Erythroblast (primary cell): ENCODE data around the gene RAB11FIP4.

Source experiments
- DNase-seq, 2 experiments: peaks; one replicate each; lab custom pipeline; 2025; lab: John Stamatoyannopoulos, UW
- GATA1 ChIP-seq: IDR thresholded peaks from 2 replicates; pipeline ENCODE4 v1.6.1; 2011; ENCODE audit warnings: low read depth, mild to moderate bottlenecking, control low read depth, low read length, moderate library complexity
- POLR2A ChIP-seq: IDR thresholded peaks from 2 replicates; pipeline ENCODE4 v1.6.1; 2011; ENCODE audit warnings: mild to moderate bottlenecking, low read length

The RAB11FIP4 gene

DNA sequence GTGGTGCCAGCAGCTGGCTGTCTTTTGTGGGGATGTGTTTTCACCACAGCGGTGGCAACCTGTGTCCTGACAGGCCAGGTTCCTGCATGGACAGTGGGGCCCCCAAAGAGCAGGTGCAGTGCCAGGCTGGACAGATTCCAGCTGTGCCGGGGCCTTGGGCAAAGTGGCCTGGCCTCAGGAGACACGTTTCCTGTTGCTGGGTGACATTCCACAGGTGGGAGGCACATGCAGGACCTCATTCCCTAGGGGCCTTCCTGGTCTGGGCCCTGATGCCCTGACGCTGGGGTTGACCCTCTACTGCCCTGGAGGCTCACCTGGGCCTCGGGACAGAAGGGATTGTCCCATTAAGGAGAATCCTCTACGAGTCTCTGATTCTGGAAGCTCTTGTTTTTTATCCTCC lies 182.4 kb downstream of the RAB11FIP4 start:
- TF ChIP-seq POLR2A (no peak), GATA1 (no peak)

GRCh38 chr17:31574458-31574857 lies 183.0 kb downstream of the RAB11FIP4 start:
- no peak for DNase-seq
- TF ChIP-seq POLR2A: no peak
- no peak for TF ChIP-seq GATA1

More for the DNA sequence above, 182.4 kb downstream of the RAB11FIP4 start:
- no peak for DNase-seq

DNA sequence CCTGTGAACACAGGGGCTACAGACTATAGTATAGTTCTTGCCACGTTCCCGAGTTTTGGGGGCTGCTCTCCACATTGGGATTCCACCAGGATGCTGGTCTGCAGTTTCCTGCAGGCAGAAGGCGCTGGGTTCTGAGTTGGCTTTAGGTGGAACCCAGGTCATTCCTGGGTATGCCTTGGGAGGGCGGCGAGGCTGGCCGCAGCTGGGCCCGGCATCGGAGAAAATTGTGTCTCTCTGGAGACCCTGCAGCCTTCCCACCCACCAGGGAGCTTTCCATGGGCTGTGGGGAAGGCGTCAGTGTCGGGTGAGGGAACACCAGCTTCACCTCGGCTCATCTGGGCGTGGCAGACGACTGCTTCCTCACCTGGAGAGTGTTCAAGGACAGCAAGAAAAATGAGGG lies 183.6 kb downstream of the RAB11FIP4 start:
- no peak for TF ChIP-seq POLR2A
- no peak for TF ChIP-seq GATA1
- DNase-seq: no peak

GRCh38 chr17:31579265-31579664 lies 187.8 kb downstream of the RAB11FIP4 start:
- DNase-seq: no peak
- TF ChIP-seq GATA1: no peak
- TF ChIP-seq POLR2A: no peak

DNA sequence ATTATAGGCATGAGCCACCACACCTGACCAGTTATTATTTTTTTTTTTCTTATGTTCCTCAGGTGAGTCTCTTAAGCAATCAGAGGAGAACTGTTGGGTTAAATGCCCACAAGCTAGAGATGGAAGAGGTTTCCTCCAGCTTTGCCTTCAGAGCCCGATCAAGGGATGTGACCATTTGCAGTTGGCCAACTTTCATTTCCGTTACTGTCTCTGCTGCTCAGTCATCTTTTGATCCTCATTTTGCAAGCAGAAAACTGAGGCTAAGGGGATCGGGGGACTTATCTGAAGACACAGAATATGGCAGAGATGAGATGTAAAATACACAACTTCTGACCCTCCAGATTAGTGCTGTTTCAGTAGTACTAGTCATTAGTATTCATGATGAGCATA lies 188.8 kb downstream of the RAB11FIP4 start:
- no peak for TF ChIP-seq POLR2A
- TF ChIP-seq GATA1: no peak
- no peak for DNase-seq

DNA sequence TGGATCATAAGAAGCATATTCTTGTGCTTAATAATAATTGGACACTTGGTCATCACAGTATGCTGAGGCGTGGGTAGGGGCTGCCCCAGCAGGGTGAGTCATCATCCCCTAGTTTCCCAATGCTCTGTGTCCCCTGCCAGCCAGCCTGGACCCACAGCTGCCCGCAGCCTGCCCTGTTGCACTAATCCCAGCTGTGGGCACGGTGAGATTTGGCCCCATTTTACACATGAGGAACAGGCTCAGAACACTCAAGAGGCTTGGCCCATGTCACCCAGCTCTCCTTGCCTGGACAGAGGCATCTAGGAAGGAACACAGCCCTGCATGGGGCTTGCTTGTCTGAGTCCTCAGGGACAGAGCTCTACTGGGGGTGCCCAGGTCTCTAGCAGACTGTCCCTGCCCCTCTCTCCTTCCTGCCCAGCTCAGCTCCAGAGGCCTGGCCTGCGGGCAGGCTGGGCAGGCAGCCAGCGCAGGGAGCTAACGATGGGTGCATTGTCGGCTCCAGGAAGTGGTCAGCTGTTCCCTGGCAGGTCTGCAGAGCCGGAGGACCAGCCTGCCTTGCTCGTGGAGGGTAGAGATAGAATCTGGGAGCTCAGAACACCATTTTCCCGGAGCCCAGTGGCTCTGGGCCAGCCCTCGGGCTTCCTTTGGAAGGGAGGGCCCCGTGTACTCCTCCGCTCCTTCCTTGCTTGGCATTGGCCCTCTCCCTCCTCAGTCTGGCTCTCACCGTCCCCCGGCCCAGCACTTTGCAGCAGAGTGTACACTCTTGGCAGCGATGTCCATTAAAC lies 189.4 kb downstream of the RAB11FIP4 start:
- no peak for TF ChIP-seq POLR2A
- TF ChIP-seq GATA1: no peak
- no peak for DNase-seq

GRCh38 chr17:31581491-31581890 lies 190.0 kb downstream of the RAB11FIP4 start:
- no peak for DNase-seq
- TF ChIP-seq POLR2A (no peak), GATA1 (no peak)

DNA sequence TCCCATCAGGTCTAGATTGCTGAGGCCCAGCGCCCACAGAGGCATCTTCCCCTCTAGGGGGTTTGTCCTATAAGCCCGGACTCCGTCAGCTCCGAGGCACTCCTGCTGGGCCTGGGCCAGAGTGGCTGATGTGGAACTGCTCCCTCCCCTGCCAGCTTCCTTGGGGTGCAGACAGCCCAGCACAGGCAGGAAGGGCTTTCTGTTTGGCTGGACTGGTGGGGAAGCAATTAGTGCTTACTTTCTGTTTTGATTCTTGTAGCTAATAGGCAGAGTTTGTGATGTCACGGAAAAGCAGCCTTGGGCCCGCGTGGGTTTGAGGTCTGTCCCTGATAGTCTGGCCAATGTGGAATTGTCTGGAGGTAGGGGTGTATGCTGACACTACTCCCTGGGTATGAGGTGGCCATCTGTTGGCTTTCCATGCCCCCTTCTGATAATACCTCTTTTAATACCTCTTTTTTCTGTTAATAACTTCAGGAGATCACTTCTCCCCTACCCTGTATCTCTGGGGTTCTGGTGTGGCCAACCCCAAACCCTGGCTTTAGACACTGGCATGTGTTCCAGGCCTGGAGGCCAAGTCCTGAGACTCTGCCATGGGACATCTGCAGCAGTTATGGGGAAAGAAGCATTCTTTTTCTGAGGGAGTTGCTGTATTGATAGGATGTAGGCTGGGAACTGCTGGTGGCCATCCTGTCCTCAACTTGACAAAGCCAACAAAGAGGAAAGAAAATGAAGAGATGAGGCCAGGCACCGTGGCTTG lies 190.9 kb downstream of the RAB11FIP4 start:
- DNase-seq: no peak
- TF ChIP-seq GATA1 (no peak), POLR2A (no peak)

DNA sequence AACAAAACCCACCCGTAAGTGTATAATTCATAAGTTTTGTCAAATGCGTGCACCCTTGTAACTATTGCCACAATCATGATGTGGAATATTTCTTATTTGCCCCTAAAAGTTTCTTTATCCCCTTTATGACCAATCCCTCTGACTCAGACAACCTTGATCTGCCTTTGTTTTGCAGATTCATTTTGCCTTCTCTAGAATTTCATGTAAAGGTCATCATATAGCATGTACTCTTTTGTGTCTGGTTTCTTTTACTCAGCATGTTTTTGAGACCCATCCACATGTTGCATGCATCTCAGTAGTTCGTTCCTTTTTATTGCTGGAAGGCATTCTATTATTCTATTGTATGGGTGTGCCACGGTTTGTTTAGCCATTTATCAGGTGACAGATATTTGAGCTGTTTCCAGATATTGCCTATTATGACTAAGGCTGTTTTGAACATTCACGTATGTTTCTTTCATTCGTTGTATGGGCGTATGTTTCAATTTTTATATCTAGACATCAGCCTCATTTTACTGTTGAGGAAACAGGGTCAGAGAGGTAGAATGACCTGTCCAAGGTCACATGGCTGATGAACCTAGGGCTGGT lies 192.4 kb downstream of the RAB11FIP4 start:
- DNase-seq: no peak
- TF ChIP-seq POLR2A (no peak), GATA1 (no peak)

DNA sequence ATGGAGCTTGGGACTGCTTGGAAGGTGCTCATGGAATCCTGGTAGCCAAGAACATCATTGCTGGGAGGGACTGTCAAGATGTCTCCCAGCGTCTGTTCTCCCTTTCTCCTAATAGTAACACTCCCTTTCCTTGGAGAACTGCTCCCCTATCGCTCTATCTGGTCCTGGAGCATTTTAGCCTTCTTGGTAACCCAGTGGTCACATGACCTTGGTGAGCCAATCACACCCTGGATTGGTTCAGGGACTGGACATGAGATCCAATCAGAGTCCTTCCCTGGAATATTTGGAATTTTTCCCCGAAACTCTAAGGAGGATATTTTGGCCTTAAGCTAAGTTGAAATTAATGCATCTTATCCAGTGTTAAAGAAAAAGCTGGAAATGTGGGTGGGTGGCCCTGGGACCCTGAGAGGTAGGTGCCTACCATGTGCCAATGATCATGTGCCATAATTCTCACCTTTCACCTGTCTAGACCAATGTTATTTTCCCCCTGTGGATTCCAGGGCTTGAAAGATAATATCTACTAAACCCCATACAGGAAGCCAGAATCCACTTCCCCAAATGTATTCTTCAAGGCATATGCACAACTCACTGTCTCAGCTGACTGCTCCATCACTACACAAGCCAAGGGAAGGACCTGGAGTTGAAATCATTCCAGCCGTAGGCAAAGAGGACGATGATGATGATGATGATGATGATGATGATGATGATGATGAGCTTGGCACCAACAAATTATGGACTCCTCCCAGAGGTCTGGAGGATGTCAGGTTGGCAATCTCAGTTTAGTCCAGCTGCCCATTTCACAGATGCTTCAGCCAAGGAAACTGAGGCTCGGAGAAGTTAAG lies 193.2 kb downstream of the RAB11FIP4 start:
- DNase-seq: no peak
- TF ChIP-seq GATA1 (no peak), POLR2A (no peak)

DNA sequence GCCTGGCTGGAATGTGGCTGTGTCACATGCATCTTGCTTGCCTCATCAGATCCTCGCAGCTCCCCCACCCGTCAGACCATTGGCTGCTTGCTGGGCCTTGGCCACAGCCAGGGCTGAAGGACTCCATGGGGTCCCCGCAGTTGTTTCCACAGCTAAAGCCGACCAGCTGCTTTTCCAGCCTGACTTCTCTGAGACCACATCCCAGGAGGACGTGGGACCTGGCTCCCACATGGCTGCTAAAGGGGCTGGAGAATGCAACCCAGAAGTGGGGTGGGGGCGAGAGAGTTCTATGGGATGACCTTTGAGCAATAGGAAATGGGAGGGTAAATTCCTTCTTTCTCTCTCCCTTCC lies 193.8 kb downstream of the RAB11FIP4 start:
- DNase-seq: no peak
- TF ChIP-seq POLR2A: no peak
- TF ChIP-seq GATA1: no peak

DNA sequence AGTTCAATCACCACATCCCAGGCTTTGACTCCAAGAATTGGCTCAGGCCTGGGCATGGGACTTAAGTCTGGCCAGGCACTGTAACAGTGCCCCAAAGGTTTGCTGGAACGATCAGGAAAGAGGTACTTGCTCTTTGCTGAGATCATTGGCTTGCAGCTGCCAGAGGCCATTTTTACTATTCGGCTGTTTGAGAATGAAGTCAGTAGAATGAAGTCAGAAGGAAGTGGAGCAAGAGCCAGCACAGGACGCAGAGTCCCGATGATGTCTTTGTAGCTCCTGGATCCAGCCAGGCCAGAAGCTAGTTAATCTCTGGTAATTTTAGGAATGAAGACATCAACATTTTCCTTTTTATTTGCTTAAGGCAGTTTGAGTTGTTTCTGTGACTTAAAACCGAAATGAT lies 195.5 kb downstream of the RAB11FIP4 start:
- no peak for TF ChIP-seq POLR2A
- TF ChIP-seq GATA1: no peak

DNA sequence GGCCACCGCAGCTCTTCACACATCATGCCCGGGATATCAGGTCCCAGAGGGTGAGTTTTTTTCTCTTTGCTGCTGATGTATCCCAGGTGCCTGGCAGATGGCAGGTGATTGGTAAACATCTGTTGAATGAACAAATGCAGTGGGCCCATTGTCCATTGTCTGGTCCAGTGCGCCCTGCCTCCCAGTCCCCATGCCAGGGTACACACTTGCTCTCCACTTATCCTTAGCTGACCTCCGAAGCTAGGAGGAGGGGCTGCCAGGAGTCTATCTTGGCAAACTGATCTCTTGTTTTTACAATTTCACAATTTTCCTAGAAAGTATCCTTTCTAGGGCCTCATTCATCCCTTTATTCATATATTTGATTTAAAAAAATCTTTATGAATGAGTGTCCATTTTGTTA lies 196.0 kb downstream of the RAB11FIP4 start:
- DNase-seq: no peak
- TF ChIP-seq POLR2A: no peak
- no peak for TF ChIP-seq GATA1

More for the DNA sequence above, 195.5 kb downstream of the RAB11FIP4 start:
- DNase-seq: no peak
